ENCODE data around the gene IFI44L.

IFI44L gene

GRCh38 chr1:78691995-78692747 lies 71.9 kb downstream of the IFI44L start:
- peak; percentile 50 for DNase-seq
